Measurements from ENCODE around the gene SKIC3. TPM values are rescaled to one million over a fixed set of nuclear protein-coding genes. Genes with fewer than 3 reads are reported as not detected.

Gene SKIC3
- total and polyA plus RNA-seq, 4 donors, result 13.4 to 53.8 (median 29.0) TPM

DNA sequence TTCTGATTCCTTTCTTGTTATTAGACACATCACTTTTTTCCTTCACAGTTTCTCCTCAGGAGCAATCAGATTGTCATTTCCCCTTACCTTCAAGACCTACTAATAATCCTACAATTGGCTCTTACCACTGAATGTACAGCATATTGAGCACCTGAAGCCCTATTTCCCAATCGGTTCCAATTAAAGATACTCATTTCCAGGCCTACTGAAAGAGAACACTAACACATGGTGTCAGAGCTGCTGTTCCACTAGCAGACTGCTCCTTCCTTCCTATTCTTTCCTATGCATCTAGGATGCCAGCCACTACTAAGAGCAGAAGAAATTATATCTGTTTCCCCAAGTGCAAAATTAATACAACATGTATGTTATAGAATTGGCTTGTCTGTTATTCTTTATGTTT lies 34.6 kb downstream of the SKIC3 start:
- Histone ChIP-seq H3K36me3 (ENCODE audit: control insufficient read depth in 4 of 4, insufficient read depth in 3 of 4, low read depth in 1 of 4, low read length in 3 of 4) (peaks cover 4 to 41% (median 30%) of the 10 kb centered on the region in 4 donors), H3K27ac (ENCODE audit: low read depth in 1 of 2, low read length in 2 of 2) (no peak overlapping the region)
- 88% methylated on average over 1 of the region's 1 CpG for WGBS

DNA sequence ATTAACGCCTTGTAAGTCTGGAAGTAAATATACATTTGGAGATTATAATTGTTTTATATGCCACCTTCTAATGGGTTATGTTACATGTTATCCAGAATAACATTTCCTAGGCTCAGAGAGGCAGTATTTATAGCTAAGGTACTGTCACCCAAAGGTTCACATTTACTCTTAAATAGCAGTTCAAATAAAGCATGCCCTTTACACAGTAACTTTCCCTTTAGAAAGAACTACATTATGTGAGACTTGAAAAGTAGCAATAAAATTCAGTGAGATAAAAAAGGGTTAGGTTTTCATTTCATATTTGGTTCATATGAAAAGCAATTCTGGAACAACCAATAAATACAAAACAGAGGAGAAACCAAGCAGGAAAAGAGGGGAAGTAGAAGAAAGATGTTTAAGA lies 35.1 kb downstream of the SKIC3 start:
- Histone ChIP-seq H3K4me3 (ENCODE audit: low read depth in 1 of 3, low read length in 3 of 3) (no peak overlapping the region), H3K4me1 (ENCODE audit: control insufficient read depth in 4 of 4, insufficient read depth in 4 of 4, low read length in 3 of 4) (no peaks in the 10 kb centered on the region), H3K27me3 (ENCODE audit: control insufficient read depth in 4 of 4, insufficient read depth in 4 of 4, low read length in 3 of 4) (no peaks in the 10 kb centered on the region), H3K9me3 (ENCODE audit: control insufficient read depth in 4 of 4, low read length in 3 of 4) (no peaks in the 10 kb centered on the region), H3K27ac (ENCODE audit: low read depth in 1 of 2, low read length in 2 of 2) (no peak overlapping the region), H3K9ac (ENCODE audit: low read depth in 1 of 2, low read length in 2 of 2) (no peak overlapping the region), H3K36me3 (ENCODE audit: control insufficient read depth in 4 of 4, insufficient read depth in 3 of 4, low read depth in 1 of 4, low read length in 3 of 4) (peaks cover 3 to 43% (median 32%) of the 10 kb centered on the region in 4 donors)
- DNase-seq (ENCODE audit: low spot score), result no peak
- 94% methylated on average over 1 of the region's 1 CpG for WGBS
- TF ChIP-seq YY1 (IDR thresholded peaks at IDR 0.05) (no peak), HNF4G (IDR thresholded peaks at IDR 0.05) (no peak), FOXA1 (IDR thresholded peaks at IDR 0.05) (no peak), TAF1 (conservative IDR thresholded peaks at IDR 0.05) (no peak), JUND (IDR thresholded peaks at IDR 0.05) (no peak), RAD21 (IDR thresholded peaks at IDR 0.05) (no peak), HNF4A (conservative IDR thresholded peaks at IDR 0.05) (no peak), SP1 (IDR thresholded peaks at IDR 0.05) (no peak), EGR1 (IDR thresholded peaks at IDR 0.05; ENCODE audit: low read depth in 2 of 2) (no peak), NR2F2 (IDR thresholded peaks at IDR 0.05) (no peak)
- TF ChIP-seq, protein P1, sequence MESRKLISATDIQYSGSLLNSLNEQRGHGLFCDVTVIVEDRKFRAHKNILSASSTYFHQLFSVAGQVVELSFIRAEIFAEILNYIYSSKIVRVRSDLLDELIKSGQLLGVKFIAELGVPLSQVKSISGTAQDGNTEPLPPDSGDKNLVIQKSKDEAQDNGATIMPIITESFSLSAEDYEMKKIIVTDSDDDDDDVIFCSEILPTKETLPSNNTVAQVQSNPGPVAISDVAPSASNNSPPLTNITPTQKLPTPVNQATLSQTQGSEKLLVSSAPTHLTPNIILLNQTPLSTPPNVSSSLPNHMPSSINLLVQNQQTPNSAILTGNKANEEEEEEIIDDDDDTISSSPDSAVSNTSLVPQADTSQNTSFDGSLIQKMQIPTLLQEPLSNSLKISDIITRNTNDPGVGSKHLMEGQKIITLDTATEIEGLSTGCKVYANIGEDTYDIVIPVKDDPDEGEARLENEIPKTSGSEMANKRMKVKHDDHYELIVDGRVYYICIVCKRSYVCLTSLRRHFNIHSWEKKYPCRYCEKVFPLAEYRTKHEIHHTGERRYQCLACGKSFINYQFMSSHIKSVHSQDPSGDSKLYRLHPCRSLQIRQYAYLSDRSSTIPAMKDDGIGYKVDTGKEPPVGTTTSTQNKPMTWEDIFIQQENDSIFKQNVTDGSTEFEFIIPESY (IDR thresholded peaks at IDR 0.05), result no peak
- TF ChIP-seq, protein P2, sequence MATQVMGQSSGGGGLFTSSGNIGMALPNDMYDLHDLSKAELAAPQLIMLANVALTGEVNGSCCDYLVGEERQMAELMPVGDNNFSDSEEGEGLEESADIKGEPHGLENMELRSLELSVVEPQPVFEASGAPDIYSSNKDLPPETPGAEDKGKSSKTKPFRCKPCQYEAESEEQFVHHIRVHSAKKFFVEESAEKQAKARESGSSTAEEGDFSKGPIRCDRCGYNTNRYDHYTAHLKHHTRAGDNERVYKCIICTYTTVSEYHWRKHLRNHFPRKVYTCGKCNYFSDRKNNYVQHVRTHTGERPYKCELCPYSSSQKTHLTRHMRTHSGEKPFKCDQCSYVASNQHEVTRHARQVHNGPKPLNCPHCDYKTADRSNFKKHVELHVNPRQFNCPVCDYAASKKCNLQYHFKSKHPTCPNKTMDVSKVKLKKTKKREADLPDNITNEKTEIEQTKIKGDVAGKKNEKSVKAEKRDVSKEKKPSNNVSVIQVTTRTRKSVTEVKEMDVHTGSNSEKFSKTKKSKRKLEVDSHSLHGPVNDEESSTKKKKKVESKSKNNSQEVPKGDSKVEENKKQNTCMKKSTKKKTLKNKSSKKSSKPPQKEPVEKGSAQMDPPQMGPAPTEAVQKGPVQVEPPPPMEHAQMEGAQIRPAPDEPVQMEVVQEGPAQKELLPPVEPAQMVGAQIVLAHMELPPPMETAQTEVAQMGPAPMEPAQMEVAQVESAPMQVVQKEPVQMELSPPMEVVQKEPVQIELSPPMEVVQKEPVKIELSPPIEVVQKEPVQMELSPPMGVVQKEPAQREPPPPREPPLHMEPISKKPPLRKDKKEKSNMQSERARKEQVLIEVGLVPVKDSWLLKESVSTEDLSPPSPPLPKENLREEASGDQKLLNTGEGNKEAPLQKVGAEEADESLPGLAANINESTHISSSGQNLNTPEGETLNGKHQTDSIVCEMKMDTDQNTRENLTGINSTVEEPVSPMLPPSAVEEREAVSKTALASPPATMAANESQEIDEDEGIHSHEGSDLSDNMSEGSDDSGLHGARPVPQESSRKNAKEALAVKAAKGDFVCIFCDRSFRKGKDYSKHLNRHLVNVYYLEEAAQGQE (IDR thresholded peaks at IDR 0.05), result no peak
- TF ChIP-seq, protein P3, sequence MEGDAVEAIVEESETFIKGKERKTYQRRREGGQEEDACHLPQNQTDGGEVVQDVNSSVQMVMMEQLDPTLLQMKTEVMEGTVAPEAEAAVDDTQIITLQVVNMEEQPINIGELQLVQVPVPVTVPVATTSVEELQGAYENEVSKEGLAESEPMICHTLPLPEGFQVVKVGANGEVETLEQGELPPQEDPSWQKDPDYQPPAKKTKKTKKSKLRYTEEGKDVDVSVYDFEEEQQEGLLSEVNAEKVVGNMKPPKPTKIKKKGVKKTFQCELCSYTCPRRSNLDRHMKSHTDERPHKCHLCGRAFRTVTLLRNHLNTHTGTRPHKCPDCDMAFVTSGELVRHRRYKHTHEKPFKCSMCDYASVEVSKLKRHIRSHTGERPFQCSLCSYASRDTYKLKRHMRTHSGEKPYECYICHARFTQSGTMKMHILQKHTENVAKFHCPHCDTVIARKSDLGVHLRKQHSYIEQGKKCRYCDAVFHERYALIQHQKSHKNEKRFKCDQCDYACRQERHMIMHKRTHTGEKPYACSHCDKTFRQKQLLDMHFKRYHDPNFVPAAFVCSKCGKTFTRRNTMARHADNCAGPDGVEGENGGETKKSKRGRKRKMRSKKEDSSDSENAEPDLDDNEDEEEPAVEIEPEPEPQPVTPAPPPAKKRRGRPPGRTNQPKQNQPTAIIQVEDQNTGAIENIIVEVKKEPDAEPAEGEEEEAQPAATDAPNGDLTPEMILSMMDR (IDR thresholded peaks at IDR 0.05; ENCODE audit: low read depth, low read length, missing input control), result no peak
- TF ChIP-seq, protein P4, sequence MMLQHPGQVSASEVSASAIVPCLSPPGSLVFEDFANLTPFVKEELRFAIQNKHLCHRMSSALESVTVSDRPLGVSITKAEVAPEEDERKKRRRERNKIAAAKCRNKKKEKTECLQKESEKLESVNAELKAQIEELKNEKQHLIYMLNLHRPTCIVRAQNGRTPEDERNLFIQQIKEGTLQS (IDR thresholded peaks at IDR 0.05), result no peak
- TF ChIP-seq, protein P5, sequence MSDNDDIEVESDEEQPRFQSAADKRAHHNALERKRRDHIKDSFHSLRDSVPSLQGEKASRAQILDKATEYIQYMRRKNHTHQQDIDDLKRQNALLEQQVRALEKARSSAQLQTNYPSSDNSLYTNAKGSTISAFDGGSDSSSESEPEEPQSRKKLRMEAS (IDR thresholded peaks at IDR 0.05), result no peak

More for the DNA sequence above, 34.6 kb downstream of the SKIC3 start:
- DNase-seq (ENCODE audit: low spot score), result no peak
- H3K27me3 ChIP-seq (ENCODE audit: control insufficient read depth in 4 of 4, insufficient read depth in 4 of 4, low read length in 3 of 4), result no peaks in the 10 kb centered on the region
- no peak overlapping the region for H3K9ac ChIP-seq (ENCODE audit: low read depth in 1 of 2, low read length in 2 of 2)
- TF ChIP-seq, protein P3 (IDR thresholded peaks at IDR 0.05; ENCODE audit: low read depth, low read length, missing input control), result no peak
- no peak for TF ChIP-seq FOXA2 (IDR thresholded peaks at IDR 0.05)
- TF ChIP-seq, protein P5 (IDR thresholded peaks at IDR 0.05), result no peak
- no peak for TF ChIP-seq HNF4A (conservative IDR thresholded peaks at IDR 0.05)
- no peak for TF ChIP-seq RXRA (IDR thresholded peaks at IDR 0.05)
- no peak for TF ChIP-seq EGR1 (IDR thresholded peaks at IDR 0.05; ENCODE audit: low read depth in 2 of 2)
- no peaks in the 10 kb centered on the region for H3K4me1 ChIP-seq (ENCODE audit: control insufficient read depth in 4 of 4, insufficient read depth in 4 of 4, low read length in 3 of 4)
- no peak overlapping the region for H3K4me3 ChIP-seq (ENCODE audit: low read depth in 1 of 3, low read length in 3 of 3)
- no peaks in the 10 kb centered on the region for H3K9me3 ChIP-seq (ENCODE audit: control insufficient read depth in 4 of 4, low read length in 3 of 4)
